Muscle layer of colon (tissue), 2 donors: Measurements from ENCODE around the gene RNF2.

Experiments used
- H3K27ac ChIP-seq: one replicate; pipeline ENCODE4 v1.7.0; 2013; ENCODE audit warnings: low read depth, mild to moderate bottlenecking, low read length, moderate library complexity
- H3K27me3 ChIP-seq, 2 donors: one replicate each; pipeline ENCODE4 v1.7.0; 2013; ENCODE audit warnings: low read length in 2 of 2, mild to moderate bottlenecking in 2 of 2; ENCODE audit not compliant: insufficient read depth in 2 of 2, control insufficient read depth in 1 of 2
- H3K36me3 ChIP-seq: one replicate; pipeline ENCODE4 v1.7.0; 2013; ENCODE audit warnings: mild to moderate bottlenecking, low read length; ENCODE audit not compliant: insufficient read depth
- H3K4me1 ChIP-seq: one replicate; pipeline ENCODE4 v1.7.0; 2013; ENCODE audit warnings: mild to moderate bottlenecking, low read length; ENCODE audit not compliant: insufficient read depth
- H3K4me3 ChIP-seq, 2 donors: one replicate each; pipeline ENCODE4 v1.7.0; 2013; ENCODE audit warnings: low read length in 2 of 2, low read depth in 1 of 2, mild to moderate bottlenecking in 1 of 2, moderate library complexity in 1 of 2
- H3K9ac ChIP-seq: one replicate; pipeline ENCODE4 v1.7.0; 2013; ENCODE audit warnings: low read length
- H3K9me3 ChIP-seq: one replicate; pipeline ENCODE4 v1.7.0; 2013; ENCODE audit warnings: mild to moderate bottlenecking, low read length
- donor health status: abdominal sarcoma.
- donor health status: Adenocarcinoma of cecum.

RNF2 gene

GRCh38 chr1:185151215-185151614 is 105.9 kb downstream of the RNF2 start:
- Histone ChIP-seq H3K9ac (no peak overlapping the region), H3K27me3 (no peaks in the 10 kb centered on the region), H3K4me3 (no peak overlapping the region), H3K4me1 (peaks cover 23% of the 10 kb centered on the region), H3K36me3 (peaks cover 34% of the 10 kb centered on the region), H3K27ac (no peak overlapping the region), H3K9me3 (no peaks in the 10 kb centered on the region)
